HL-60 (cell line): ENCODE results near the gene PCSK5.
A peak's percentile ranks its signal among the peaks of the same experiment; 100 is the strongest.

Experiments used
- DNase-seq, 2 experiments: peaks; one replicate each; pipeline ENCODE4 v3.0.0-alpha.2; 2010 to 2020; ENCODE audit warnings: low read depth in 1 of 2, low spot score in 1 of 2
- H3K27ac ChIP-seq: fragments of 250-450 bp; sonication (Bioruptor Pico); replicated peaks from 2 replicates; pipeline ENCODE4 v1.5.1; 2020; ENCODE audit warnings: mild to moderate bottlenecking, moderate library complexity
- H3K27me3 ChIP-seq: fragments of 250-450 bp; sonication (Bioruptor Pico); 2 replicates; pipeline ENCODE4 v1.5.1; 2021; ENCODE audit warnings: mild to moderate bottlenecking, moderate library complexity; ENCODE audit not compliant: insufficient read depth, poor library complexity, severe bottlenecking
- H3K4me3 ChIP-seq: replicated peaks from 2 replicates; pipeline ENCODE4 v1.5.1; 2011; ENCODE audit warnings: mild to moderate bottlenecking, control low read depth, low read length; ENCODE audit not compliant: insufficient read depth
- CTCF ChIP-seq: IDR thresholded peaks from one replicate; pipeline ENCODE4 v1.5.1; 2011; ENCODE audit warnings: low read length, control low read depth, inconsistent platforms; ENCODE audit not compliant: insufficient read depth
- GABPA ChIP-seq: IDR thresholded peaks from 2 replicates; pipeline ENCODE4 v1.6.1; 2012; ENCODE audit warnings: low read depth
- POLR2AphosphoS5 ChIP-seq: IDR thresholded peaks from 2 replicates; pipeline ENCODE4 v1.6.1; 2012; ENCODE audit warnings: low read depth
- SPI1 ChIP-seq: IDR thresholded peaks from 2 replicates; pipeline ENCODE4 v1.6.1; 2012; ENCODE audit warnings: low read depth, mild to moderate bottlenecking, borderline replicate concordance
- TF ChIP-seq, protein P1 (sequence below): IDR thresholded peaks from 2 replicates; pipeline ENCODE4 v1.6.1; 2012; ENCODE audit warnings: low read depth; ENCODE audit not compliant: insufficient replicate concordance

PCSK5 gene

DNA sequence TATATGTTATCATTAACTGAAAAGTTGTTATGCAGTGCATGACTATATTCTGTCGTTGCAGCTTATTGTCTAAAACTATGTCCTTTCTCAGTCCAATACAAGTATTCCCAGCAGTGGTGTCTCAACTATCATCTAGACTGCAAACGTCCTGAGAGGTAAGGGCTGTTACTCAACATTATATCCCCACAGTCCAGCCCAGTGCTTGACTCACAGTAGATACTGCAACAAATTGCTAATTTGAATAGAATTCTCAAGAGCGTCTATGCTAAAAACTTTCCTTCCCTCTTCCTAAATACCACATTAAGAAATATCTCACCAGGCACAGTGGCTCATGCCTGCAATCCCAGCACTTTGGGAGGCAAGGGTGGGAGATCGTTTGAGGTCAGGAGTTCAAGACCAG, 37.7 kb upstream of the PCSK5 start:
- Histone ChIP-seq H3K27ac (no peak overlapping the region), H3K27me3 (no peaks in the 10 kb centered on the region), H3K4me3 (no peak overlapping the region)
- no peak for DNase-seq
- TF ChIP-seq, protein P1, sequence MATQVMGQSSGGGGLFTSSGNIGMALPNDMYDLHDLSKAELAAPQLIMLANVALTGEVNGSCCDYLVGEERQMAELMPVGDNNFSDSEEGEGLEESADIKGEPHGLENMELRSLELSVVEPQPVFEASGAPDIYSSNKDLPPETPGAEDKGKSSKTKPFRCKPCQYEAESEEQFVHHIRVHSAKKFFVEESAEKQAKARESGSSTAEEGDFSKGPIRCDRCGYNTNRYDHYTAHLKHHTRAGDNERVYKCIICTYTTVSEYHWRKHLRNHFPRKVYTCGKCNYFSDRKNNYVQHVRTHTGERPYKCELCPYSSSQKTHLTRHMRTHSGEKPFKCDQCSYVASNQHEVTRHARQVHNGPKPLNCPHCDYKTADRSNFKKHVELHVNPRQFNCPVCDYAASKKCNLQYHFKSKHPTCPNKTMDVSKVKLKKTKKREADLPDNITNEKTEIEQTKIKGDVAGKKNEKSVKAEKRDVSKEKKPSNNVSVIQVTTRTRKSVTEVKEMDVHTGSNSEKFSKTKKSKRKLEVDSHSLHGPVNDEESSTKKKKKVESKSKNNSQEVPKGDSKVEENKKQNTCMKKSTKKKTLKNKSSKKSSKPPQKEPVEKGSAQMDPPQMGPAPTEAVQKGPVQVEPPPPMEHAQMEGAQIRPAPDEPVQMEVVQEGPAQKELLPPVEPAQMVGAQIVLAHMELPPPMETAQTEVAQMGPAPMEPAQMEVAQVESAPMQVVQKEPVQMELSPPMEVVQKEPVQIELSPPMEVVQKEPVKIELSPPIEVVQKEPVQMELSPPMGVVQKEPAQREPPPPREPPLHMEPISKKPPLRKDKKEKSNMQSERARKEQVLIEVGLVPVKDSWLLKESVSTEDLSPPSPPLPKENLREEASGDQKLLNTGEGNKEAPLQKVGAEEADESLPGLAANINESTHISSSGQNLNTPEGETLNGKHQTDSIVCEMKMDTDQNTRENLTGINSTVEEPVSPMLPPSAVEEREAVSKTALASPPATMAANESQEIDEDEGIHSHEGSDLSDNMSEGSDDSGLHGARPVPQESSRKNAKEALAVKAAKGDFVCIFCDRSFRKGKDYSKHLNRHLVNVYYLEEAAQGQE = no peak
- TF ChIP-seq SPI1 (no peak), CTCF (no peak), POLR2AphosphoS5 (no peak), GABPA (no peak)

- Histone ChIP-seq H3K27me3 (peaks cover 2% of the 10 kb centered on the region), H3K27ac (no peak overlapping the region), H3K4me3 (no peak overlapping the region)
- TF ChIP-seq POLR2AphosphoS5 (no peak), CTCF (peak; percentile 4)
- peak in 1 of 2 experiments; percentile 7 for DNase-seq
These were observed 35.0 kb upstream of the PCSK5 start for GRCh38 chr9:75855509-75855908.

GRCh38 chr9:75858497-75859092, 31.9 kb upstream of the PCSK5 start:
- Histone ChIP-seq H3K27ac (no peak overlapping the region), H3K4me3 (no peak overlapping the region), H3K27me3 (peaks cover 5% of the 10 kb centered on the region)
- DNase-seq = no peak
- TF ChIP-seq CTCF = no peak
- TF ChIP-seq SPI1 = no peak
- TF ChIP-seq GABPA = no peak
- TF ChIP-seq, protein P1 = no peak
- TF ChIP-seq POLR2AphosphoS5 = no peak

- DNase-seq = no peak
- Histone ChIP-seq H3K27ac (no peak overlapping the region), H3K4me3 (no peak overlapping the region), H3K27me3 (peaks cover 2% of the 10 kb centered on the region)
- TF ChIP-seq CTCF (no peak), SPI1 (no peak), POLR2AphosphoS5 (no peak), GABPA (no peak)
- TF ChIP-seq, protein P1 = no peak
These were observed 26.2 kb upstream of the PCSK5 start for GRCh38 chr9:75864266-75864665.
